OCI-LY7 (cell line): ENCODE measurements around the gene RTCA. TPM values are rescaled to one million over a fixed set of nuclear protein-coding genes. Genes with fewer than 3 reads are reported as not detected.

Experiments used
- BruUV-seq: library from RNA; stranded (reverse); fragments of 400-500 nt; replicated peaks from 2 replicates; lab custom pipeline; 2021; lab: Mats Ljungman, UMichigan
- CTCF ChIA-PET: fragments of 300-600 bp; sonication (Branson Sonifier 250); formaldehyde crosslinking; loops from one replicate; lab custom pipeline; 2022; ENCODE audit warnings: antibody characterized with exemption; ENCODE audit not compliant: unreplicated experiment; lab: Charles Lee
- POLR2A ChIA-PET: fragments of 300-600 bp; sonication (Branson Sonifier 250); formaldehyde crosslinking; loops from one replicate; lab custom pipeline; 2022; ENCODE audit warnings: antibody characterized with exemption; lab: Charles Lee
- DNase-seq: peaks from one replicate; pipeline ENCODE4 v3.0.0-alpha.2; 2015; ENCODE audit warnings: low spot score
- H2AFZ ChIP-seq: fragments of 200-600 bp; sonication (generic), shearing (Covaris generic); 2 replicates; pipeline ENCODE4 v1.6.1; 2014; ENCODE audit warnings: mild to moderate bottlenecking, antibody characterized with exemption, low read length, moderate library complexity
- H3K27ac ChIP-seq: fragments of 200-600 bp; sonication (generic); 2 replicates; pipeline ENCODE4 v1.5.1; 2014; ENCODE audit warnings: mixed run types, low read depth, mild to moderate bottlenecking, moderate library complexity, low read length, inconsistent platforms; ENCODE audit not compliant: poor library complexity, severe bottlenecking
- H3K36me3 ChIP-seq: fragments of 200-600 bp; sonication (generic); 2 replicates; pipeline ENCODE4 v1.6.1; 2014; ENCODE audit warnings: mild to moderate bottlenecking, antibody characterized with exemption, low read length, moderate library complexity, mixed read lengths; ENCODE audit not compliant: insufficient read depth
- H3K4me1 ChIP-seq: fragments of 200-600 bp; sonication (generic); 2 replicates; pipeline ENCODE4 v1.5.1; 2014; ENCODE audit warnings: mild to moderate bottlenecking, low read length; ENCODE audit not compliant: insufficient read depth, poor library complexity, severe bottlenecking
- H3K4me2 ChIP-seq: fragments of 200-600 bp; sonication (generic); 2 replicates; pipeline ENCODE4 v1.6.1; 2014; ENCODE audit warnings: mild to moderate bottlenecking, low read length
- H3K4me3 ChIP-seq: fragments of 200-600 bp; sonication (generic); 2 replicates; pipeline ENCODE4 v1.5.1; 2014; ENCODE audit warnings: mild to moderate bottlenecking, low read depth, low read length; ENCODE audit not compliant: poor library complexity, severe bottlenecking
- H3K79me2 ChIP-seq: fragments of 200-600 bp; sonication (generic); 2 replicates; pipeline ENCODE4 v1.6.1; 2016; ENCODE audit warnings: low read depth, mild to moderate bottlenecking, low read length, moderate library complexity, mixed read lengths; ENCODE audit not compliant: insufficient read depth
- H3K9me2 ChIP-seq: fragments of 200-600 bp; sonication (generic); 2 replicates; pipeline ENCODE4 v1.6.1; 2016; ENCODE audit warnings: mild to moderate bottlenecking, low read length, mixed read lengths; ENCODE audit not compliant: insufficient read depth
- H3K9me3 ChIP-seq: fragments of 200-600 bp; sonication (generic); 2 replicates; pipeline ENCODE4 v1.6.1; 2014; ENCODE audit warnings: mild to moderate bottlenecking, mixed run types, low read length, mixed read lengths
- H4K20me1 ChIP-seq: fragments of 200-600 bp; sonication (generic); 2 replicates; pipeline ENCODE4 v1.6.1; 2014; ENCODE audit warnings: mild to moderate bottlenecking, antibody characterized with exemption, low read length, moderate library complexity, mixed read lengths; ENCODE audit not compliant: insufficient read depth
- CTCF ChIP-seq: fragments of 200-600 bp; sonication (generic); conservative IDR thresholded peaks from 2 replicates; pipeline ENCODE4 v1.5.1; 2014; ENCODE audit warnings: mild to moderate bottlenecking, antibody characterized with exemption, low read length, moderate library complexity, mixed read lengths
- EZH2phosphoT487 ChIP-seq: fragments of 200-600 bp; sonication (generic); IDR thresholded peaks from 2 replicates; pipeline ENCODE4 v1.6.1; 2018; ENCODE audit warnings: low read depth, borderline replicate concordance, mild to moderate bottlenecking, mixed run types, antibody characterized with exemption, low read length, moderate library complexity, mixed read lengths
- intact Hi-C: fragments of 100-400 bp; cut with micrococcal nuclease; formaldehyde crosslinking; loops from one replicate; pipeline ENCODE4 v1.10.0; 2022; ENCODE audit not compliant: unreplicated experiment
- total RNA-seq, 2 experiments: library from RNA; depleted of rRNA in 1 of 2; stranded (reverse); fragments of >200 nt in 1 of 2; shearing (Covaris generic) in 1 of 2; gene quantifications; 2 replicates each; pipeline ENCODE4 v1.2.3, GENCODE V29; 2014 to 2022

RTCA gene
- total RNA-seq, 2 experiments from 2014 or later, result 25.9 to 42.7 TPM

- Histone ChIP-seq H3K4me1 (no peaks in the 10 kb centered on the region), H3K36me3 (no peaks in the 10 kb centered on the region), H2AFZ (no peak overlapping the region), H3K27ac (no peak overlapping the region), H3K9me3 (no peaks in the 10 kb centered on the region), H3K4me2 (no peak overlapping the region), H3K4me3 (no peak overlapping the region), H3K9me2 (no peaks in the 10 kb centered on the region), H3K79me2 (no peaks in the 10 kb centered on the region), H4K20me1 (no peaks in the 10 kb centered on the region)
- TF ChIP-seq CTCF (no peak), EZH2phosphoT487 (no peak)
- no TSS peak for BruUV-seq
- intact Hi-C loops, result no loop called here
- CTCF ChIA-PET, result no interaction called here
- POLR2A ChIA-PET, result no interaction called here
- no peak for DNase-seq
Observed at GRCh38 chr1:100302739-100303138, 36.7 kb downstream of the RTCA start.

GRCh38 chr1:100304227-100304626 lies 38.2 kb downstream of the RTCA start:
- H3K4me3 ChIP-seq, result no peak overlapping the region
- no TSS peak for BruUV-seq
- H3K9me3 ChIP-seq, result no peaks in the 10 kb centered on the region
- intact Hi-C loops, result no loop called here
- H3K79me2 ChIP-seq, result no peaks in the 10 kb centered on the region
- H4K20me1 ChIP-seq, result no peaks in the 10 kb centered on the region
- no peaks in the 10 kb centered on the region for H3K4me1 ChIP-seq
- CTCF ChIA-PET, result no interaction called here
- no peak overlapping the region for H2AFZ ChIP-seq
- no peak for DNase-seq
- no peak overlapping the region for H3K27ac ChIP-seq
- no peak overlapping the region for H3K4me2 ChIP-seq
- H3K36me3 ChIP-seq, result no peaks in the 10 kb centered on the region
- POLR2A ChIA-PET, result no interaction called here
- no peaks in the 10 kb centered on the region for H3K9me2 ChIP-seq
- TF ChIP-seq EZH2phosphoT487 (no peak), CTCF (no peak)

GRCh38 chr1:100304921-100305320 lies 38.9 kb downstream of the RTCA start:
- no peaks in the 10 kb centered on the region for H3K36me3 ChIP-seq
- intact Hi-C loops, result no loop called here
- CTCF ChIA-PET, result no interaction called here
- H4K20me1 ChIP-seq, result no peaks in the 10 kb centered on the region
- 0 out of 2 replicates have a peak, but pooled peaks cover 5% of the 10 kb centered on the region for H3K9me3 ChIP-seq
- no peaks in the 10 kb centered on the region for H3K79me2 ChIP-seq
- H3K4me1 ChIP-seq, result no peaks in the 10 kb centered on the region
- H2AFZ ChIP-seq, result no peak overlapping the region
- TF ChIP-seq CTCF, result no peak
- TF ChIP-seq EZH2phosphoT487, result no peak
- H3K4me2 ChIP-seq, result no peak overlapping the region
- POLR2A ChIA-PET, result no interaction called here
- no peak overlapping the region for H3K27ac ChIP-seq
- BruUV-seq, result no TSS peak
- DNase-seq, result no peak
- H3K9me2 ChIP-seq, result no peaks in the 10 kb centered on the region
- no peak overlapping the region for H3K4me3 ChIP-seq
